Measurements from ENCODE around the gene FBXL19.

DNA sequence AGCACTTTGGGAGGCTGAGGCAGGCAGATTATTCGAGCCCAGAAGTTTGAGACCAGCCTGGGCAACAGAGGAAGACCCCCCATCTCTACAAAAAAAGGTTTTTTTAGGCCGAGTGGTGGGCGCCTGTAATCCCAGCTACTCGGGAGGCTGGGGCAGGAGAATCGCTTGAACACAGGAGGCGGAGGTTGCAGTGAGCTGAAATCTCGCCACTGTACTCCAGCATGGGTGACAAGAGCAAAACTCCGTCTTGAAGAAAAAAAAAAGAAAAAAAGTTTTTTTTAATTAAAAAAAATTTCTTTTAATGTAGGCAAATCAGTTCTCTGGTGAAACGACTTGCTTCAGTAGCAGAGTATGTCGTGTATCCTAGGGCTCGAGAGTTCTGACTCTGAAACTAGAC is 72.6 kb downstream of the FBXL19 start:
- TF ChIP-seq, protein P1, sequence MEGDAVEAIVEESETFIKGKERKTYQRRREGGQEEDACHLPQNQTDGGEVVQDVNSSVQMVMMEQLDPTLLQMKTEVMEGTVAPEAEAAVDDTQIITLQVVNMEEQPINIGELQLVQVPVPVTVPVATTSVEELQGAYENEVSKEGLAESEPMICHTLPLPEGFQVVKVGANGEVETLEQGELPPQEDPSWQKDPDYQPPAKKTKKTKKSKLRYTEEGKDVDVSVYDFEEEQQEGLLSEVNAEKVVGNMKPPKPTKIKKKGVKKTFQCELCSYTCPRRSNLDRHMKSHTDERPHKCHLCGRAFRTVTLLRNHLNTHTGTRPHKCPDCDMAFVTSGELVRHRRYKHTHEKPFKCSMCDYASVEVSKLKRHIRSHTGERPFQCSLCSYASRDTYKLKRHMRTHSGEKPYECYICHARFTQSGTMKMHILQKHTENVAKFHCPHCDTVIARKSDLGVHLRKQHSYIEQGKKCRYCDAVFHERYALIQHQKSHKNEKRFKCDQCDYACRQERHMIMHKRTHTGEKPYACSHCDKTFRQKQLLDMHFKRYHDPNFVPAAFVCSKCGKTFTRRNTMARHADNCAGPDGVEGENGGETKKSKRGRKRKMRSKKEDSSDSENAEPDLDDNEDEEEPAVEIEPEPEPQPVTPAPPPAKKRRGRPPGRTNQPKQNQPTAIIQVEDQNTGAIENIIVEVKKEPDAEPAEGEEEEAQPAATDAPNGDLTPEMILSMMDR (IDR thresholded peaks at IDR 0.05) = no peak
- TF ChIP-seq EZH2 (IDR thresholded peaks at IDR 0.05; ENCODE audit: borderline replicate concordance, insufficient read depth, low read depth, low read length, poor library complexity, severe bottlenecking) = no peak

Measured in B cell (primary cell).